Muscle of leg (tissue), 11 donors: ENCODE results near the gene SMG6. TPM values are rescaled to one million over a fixed set of nuclear protein-coding genes. Genes with fewer than 3 reads are reported as not detected.

Source experiments
- DNase-seq: peaks from one replicate; pipeline ENCODE4 v3.0.0; 2013
- H3K27ac ChIP-seq: one replicate; pipeline ENCODE4 v1.5.1; 2013; ENCODE audit warnings: mild to moderate bottlenecking, low read length, control low read depth
- H3K27me3 ChIP-seq: one replicate; pipeline ENCODE4 v1.6.1; 2013; ENCODE audit warnings: low read length; ENCODE audit not compliant: control insufficient read depth, insufficient read depth
- H3K36me3 ChIP-seq: one replicate; pipeline ENCODE4 v1.6.1; 2013; ENCODE audit warnings: low read length; ENCODE audit not compliant: control insufficient read depth, insufficient read depth
- H3K4me1 ChIP-seq: one replicate; pipeline ENCODE4 v1.6.1; 2013; ENCODE audit warnings: low read length; ENCODE audit not compliant: control insufficient read depth, insufficient read depth
- H3K4me3 ChIP-seq: one replicate; pipeline ENCODE4 v1.5.1; 2013; ENCODE audit warnings: low read length, control low read depth
- H3K9me3 ChIP-seq: replicated peaks from 2 replicates; pipeline ENCODE4 v1.6.1; 2013; ENCODE audit warnings: low read depth, low read length; ENCODE audit not compliant: control insufficient read depth
- WGBS: methylation state at CpG from one replicate; pipeline ENCODE4 v1.1.5; 2013; ENCODE audit warnings: missing lambda C conversion rate; ENCODE audit not compliant: insufficient coverage; 5-methylcytosine and 5-hydroxymethylcytosine counted together
- polyA plus RNA-seq, 8 donors: library from polyadenylated mRNA; unstranded; fragments of 120-200 nt; gene quantifications; one replicate each; pipeline versions ENCODE4 v1.2.1 to v1.2.3, GENCODE V29; 2013; ENCODE audit warnings: inconsistent platforms in 1 of 8, low replicate concordance in 1 of 8; ENCODE audit not compliant: insufficient read length in 8 of 8, insufficient read depth in 1 of 8
- total RNA-seq: library from RNA; stranded (reverse); fragments of 120-200 nt; gene quantifications from one replicate; pipeline ENCODE4 v1.2.4, GENCODE V29; 2013

The SMG6 gene
- total and polyA plus RNA-seq, 9 donors, result 12.7 to 21.8 (median 19.2) TPM

DNA sequence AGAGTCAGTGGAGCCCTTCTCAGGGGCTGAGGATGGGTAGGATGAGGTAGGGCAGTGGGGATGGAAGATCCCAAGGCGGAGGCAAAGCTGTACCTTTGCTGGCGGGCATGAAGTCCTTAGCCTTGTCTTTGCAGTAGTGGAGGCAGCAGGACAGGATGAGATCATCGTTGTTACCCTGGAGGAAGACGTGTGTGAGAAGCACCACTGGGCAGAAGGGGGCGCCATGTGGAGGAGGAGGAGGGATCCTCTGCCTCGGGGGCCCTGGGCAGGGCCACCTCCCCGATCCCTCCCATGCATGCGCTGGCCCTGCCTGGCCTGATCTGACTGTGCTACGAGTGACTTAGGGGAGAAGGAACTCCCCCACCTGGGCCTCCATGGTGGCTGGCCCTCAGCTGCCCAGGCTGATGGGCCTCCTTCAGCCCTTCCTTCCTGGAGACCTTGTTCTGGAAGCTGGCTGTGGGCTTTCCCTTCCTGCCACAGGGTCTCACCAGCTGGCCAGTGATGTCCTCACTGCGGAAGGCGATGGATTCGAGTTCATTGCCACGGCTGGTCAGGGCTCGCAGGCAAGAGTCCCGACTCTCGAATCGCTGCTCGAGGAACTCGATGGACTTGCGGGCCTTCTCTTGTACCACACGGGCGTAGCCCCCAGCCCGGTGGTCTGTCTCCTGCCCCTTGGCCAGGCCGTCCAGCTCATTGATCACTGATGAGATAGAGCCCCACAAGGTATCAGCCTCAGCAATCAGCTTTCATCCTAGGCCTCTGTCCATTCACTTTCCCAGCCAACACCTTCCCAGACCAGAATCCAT lies 238.4 kb downstream of the SMG6 start:
- Histone ChIP-seq H3K4me1 (peaks cover 85% of the 10 kb centered on the region), H3K36me3 (peaks cover 68% of the 10 kb centered on the region), H3K27me3 (no peaks in the 10 kb centered on the region), H3K4me3 (no peak overlapping the region), H3K27ac (peak overlapping the region; percentile 78), H3K9me3 (no peaks in the 10 kb centered on the region)
- peak; percentile 78 for DNase-seq
- WGBS, result 84% methylated on average over 20 of the region's 24 CpGs

DNA sequence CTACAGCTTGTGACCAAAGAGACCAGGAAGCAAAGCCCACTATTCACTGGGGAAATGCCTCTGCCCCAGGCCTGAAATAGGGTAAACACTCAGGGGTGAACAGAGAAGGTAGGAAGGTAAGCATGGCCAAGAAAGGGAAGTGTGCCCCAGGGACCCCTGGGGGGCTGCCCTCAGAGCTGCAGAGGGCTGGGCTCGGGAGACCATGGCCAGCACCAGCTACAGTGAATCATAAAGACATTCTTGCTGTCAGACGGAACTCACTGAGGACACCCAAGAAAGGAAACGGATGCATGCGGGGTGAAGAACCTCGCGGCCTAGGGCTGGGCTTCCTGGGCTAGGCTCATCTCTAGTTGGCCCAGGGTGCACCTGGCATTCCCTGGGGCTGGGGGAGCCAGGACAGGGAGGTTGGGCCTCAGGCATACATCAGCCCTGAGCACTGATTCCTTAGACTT lies 239.0 kb downstream of the SMG6 start:
- WGBS, result 69% methylated on average over 6 of the region's 6 CpGs
- DNase-seq, result peak; percentile 59
- no peaks in the 10 kb centered on the region for H3K9me3 ChIP-seq
- H3K36me3 ChIP-seq, result peaks cover 74% of the 10 kb centered on the region
- peak overlapping the region; percentile 71 for H3K27ac ChIP-seq
- H3K27me3 ChIP-seq, result peaks cover 3% of the 10 kb centered on the region
- no peak overlapping the region for H3K4me3 ChIP-seq
- peaks cover 88% of the 10 kb centered on the region for H3K4me1 ChIP-seq

DNA sequence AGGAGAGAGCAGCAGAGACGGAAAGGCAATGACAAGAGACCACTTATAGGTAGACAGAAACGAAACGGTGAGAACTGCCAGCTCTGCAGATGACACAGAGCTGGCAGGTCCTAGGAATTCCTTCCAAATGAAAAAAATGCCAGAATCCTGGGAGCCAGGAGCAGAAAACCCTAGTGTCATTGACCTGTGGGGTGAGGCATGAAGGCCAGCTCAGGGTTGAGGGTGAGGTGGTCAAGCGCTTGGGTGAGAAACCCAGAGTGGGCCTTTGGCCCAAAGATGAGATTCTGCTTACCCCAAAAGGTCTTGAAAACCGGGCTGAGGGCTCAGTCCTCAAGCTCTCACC lies 239.5 kb downstream of the SMG6 start:
- 23% methylated on average over 4 of the region's 5 CpGs for WGBS
- Histone ChIP-seq H3K27ac (peak overlapping the region; percentile 78), H3K4me3 (no peak overlapping the region), H3K27me3 (peaks cover 6% of the 10 kb centered on the region), H3K9me3 (no peaks in the 10 kb centered on the region), H3K36me3 (peaks cover 78% of the 10 kb centered on the region), H3K4me1 (peaks cover 92% of the 10 kb centered on the region)
- peak; percentile 49 for DNase-seq

DNA sequence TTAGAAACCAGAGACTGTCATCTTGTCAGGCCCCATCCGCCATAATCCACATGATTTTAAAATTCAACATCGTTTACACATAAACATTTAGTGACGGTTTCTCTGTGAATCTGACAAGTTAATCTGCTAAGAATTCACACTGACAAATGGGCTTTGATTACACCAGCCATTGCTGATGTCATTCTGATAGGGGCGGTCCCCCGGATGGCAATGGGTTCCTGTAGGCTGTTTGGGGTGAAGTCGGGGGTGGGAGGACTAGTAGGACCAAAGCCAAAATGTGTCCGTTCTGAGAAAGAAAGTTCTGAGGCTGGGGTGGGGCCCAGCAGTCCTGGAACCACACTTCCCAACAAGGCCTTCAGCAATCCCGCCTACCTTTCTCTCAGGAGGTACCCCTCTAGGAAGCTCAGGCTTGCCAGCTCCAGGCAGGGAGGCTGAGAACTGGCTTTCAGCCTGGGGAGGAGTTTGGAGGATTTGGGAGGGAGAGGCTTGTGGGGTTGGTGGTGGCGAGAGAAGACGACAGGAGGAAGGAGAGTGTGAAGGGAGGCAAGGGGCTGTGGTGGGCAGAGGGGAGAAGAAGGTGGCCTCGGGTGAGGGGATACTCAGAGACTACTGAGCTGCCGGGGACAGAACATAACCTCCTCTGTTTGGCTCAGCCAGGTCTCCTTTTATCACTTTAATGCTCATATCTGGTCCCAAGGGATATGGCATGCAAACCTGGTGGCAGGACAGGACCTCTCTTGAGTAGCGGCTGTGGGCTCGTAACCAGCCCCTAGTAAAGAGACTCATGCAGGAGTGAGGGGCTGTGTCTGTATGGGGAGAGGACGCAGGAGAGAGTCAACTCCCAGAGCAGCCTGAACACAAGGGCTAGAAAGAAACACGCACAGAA lies 240.1 kb downstream of the SMG6 start:
- DNase-seq, result peak; percentile 62
- H3K9me3 ChIP-seq, result no peaks in the 10 kb centered on the region
- H3K36me3 ChIP-seq, result peaks cover 75% of the 10 kb centered on the region
- peaks cover 89% of the 10 kb centered on the region for H3K4me1 ChIP-seq
- peaks cover 6% of the 10 kb centered on the region for H3K27me3 ChIP-seq
- no peak overlapping the region for H3K4me3 ChIP-seq
- peak overlapping the region; percentile 78 for H3K27ac ChIP-seq
- 58% methylated on average over 7 of the region's 16 CpGs for WGBS

DNA sequence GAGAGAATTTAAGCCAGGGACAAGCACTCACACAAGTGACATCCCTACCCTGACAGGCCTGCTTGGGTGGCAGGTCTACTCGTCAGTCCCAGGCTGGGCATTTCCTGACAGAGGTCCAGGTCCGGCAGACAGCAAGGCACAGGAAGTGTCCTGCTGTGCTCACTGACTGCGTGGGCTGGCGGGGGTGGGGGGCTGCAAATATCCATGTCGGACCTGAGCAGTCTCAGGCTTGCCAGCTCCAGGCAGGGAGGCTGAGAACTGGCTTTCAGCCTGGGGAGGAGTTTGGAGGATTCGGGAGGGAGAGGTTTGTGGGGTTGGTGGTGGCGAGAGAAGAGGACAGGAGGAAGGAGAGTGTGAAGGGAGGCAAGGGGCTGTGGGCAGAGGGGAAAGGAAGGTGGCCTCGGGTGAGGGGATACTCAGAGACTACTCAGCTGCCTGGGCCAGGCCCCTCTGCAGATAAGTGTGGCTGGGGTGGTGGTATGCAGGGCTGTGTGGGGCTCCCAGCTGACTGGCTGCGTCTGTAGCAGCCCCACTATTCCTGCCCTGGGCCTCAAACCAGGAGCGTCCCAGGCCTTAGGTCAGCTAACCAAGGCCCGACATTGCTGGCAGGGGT lies 240.9 kb downstream of the SMG6 start:
- no peaks in the 10 kb centered on the region for H3K9me3 ChIP-seq
- peak overlapping the region; percentile 78 for H3K27ac ChIP-seq
- H3K4me3 ChIP-seq, result no peak overlapping the region
- H3K36me3 ChIP-seq, result peaks cover 75% of the 10 kb centered on the region
- 19% methylated on average over 9 of the region's 11 CpGs for WGBS
- H3K27me3 ChIP-seq, result peaks cover 11% of the 10 kb centered on the region
- DNase-seq, result peak; percentile 63
- peaks cover 85% of the 10 kb centered on the region for H3K4me1 ChIP-seq

DNA sequence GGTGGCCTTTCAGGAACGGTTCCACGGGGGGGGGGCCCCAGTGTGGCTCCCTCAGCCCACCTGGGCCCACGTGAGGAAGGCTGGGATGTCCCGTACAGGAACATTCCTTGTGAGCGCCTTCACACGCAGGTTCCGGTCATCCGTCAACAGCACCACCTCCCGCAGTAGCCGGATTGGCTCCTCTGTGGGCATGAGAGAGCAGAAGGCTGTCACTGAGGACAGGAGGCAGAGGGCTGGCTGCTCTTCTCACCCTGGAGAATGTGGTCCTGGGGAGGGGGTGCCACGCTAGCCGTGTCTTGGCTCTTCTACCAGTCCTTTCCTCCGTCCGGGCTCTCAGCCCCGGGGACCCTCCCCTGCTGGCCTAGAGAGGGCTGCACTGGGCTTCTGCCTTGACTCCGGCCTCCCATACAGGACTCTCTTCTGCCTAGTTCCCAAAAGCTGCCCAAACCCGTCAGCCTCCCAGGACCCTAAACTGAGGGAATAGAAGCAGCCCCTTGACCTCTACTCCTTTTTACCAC lies 242.1 kb downstream of the SMG6 start:
- peaks cover 65% of the 10 kb centered on the region for H3K36me3 ChIP-seq
- H3K27me3 ChIP-seq, result peaks cover 13% of the 10 kb centered on the region
- no peak overlapping the region for H3K4me3 ChIP-seq
- H3K9me3 ChIP-seq, result no peaks in the 10 kb centered on the region
- peaks cover 73% of the 10 kb centered on the region for H3K4me1 ChIP-seq
- WGBS, result 49% methylated on average over 12 of the region's 17 CpGs
- DNase-seq, result peak; percentile 31
- H3K27ac ChIP-seq, result peak overlapping the region; percentile 78

DNA sequence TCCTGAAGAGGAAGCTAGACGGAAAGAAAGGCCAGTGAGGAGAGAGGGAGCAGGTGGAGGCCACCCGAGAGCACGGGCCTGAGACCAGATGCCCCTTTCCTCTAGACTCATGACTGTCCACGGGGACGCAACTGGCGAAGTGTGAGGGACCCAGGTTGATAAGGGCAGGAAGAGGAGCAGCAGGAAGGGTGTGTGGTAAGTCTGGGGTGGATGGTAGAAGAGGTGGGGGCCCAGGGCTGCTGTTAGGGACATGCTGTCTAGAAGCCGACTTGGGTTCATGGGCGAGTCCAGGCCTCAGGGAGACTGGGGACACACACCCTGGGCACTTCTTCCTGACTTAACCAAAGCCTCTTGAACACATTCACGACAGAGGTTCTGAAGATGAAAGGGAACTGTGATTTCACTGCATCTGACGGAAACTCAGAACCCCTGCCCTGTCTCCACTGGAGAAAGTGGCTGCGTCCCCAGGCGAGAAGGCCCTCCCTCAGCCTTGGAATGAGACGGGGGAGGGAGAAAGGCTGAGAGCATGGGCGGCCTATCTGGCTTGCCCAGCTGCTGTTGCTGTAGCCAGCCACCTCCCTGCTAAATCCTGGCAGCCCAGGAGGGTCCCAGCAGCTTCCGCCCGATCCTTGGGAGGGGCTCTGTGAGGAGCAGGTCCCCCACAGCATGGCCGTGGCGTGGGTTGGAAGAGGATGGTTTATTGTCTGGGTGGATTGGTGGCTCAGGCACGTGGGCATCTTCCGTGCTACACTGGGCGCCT lies 242.7 kb downstream of the SMG6 start:
- peak; percentile 65 for DNase-seq
- H3K4me3 ChIP-seq, result peak overlapping the region; percentile 42

DNA sequence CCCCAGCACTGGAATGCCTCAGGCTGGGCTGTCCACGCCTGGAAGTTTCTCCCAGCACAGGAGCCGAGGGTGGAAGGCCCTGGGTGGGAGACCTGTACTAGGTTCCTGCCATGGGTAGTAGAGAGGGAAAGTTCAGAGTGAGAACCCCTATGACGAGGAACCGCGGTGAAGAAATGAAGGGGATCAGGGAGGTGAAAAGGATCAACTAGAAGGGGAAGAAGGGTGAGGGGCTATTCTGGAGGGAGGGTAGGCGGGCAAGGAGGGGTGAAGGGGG lies 243.3 kb downstream of the SMG6 start:
- H3K4me1 ChIP-seq, result peaks cover 62% of the 10 kb centered on the region
- WGBS, result 35% methylated on average over 5 of the region's 6 CpGs

More for the DNA sequence above, 242.7 kb downstream of the SMG6 start:
- Histone ChIP-seq H3K27me3 (peaks cover 18% of the 10 kb centered on the region), H3K27ac (peak overlapping the region; percentile 78), H3K4me1 (peaks cover 67% of the 10 kb centered on the region), H3K9me3 (no peaks in the 10 kb centered on the region), H3K36me3 (peaks cover 58% of the 10 kb centered on the region)
- 56% methylated on average over 10 of the region's 21 CpGs for WGBS

DNA sequence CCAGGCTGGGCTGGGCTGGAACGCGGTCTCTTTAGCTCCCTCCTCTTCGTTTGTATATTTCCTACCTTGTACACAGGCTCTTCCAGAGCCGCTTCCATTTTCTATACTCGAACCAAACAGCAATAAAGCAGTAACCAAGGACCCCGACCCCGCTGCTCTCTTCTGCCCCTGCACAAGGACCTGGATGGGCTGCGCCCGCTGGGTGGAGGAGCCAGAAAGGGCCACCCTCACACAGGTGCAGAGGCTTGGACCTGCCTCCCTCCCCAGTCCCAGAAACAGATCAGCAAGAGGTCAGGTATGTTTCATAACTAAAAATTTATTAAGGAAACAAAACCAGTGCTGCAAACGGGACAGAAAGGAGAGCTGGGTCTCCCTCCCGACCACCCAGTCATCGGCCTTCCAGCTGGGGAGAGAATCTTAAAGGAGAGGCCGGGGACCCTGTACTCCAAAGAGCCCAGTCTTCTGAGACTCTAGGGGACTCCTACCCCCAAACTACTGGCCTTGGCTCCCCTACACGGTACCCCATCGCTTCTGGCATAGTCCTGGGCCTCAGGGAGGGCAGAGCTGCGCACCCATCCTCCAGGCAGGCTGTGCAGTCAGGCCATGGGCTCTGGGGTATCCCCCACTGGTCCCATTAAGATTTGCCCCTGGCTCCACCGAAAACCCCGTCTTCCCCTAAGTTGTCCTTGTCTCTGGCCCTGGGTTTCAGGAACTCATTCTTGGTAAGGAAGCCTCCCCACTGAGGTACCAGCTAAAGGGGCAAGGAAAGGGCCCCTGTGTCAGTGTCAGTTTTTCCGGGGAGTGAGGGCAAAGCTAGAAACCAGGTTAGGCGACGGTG lies 243.8 kb downstream of the SMG6 start:
- H3K9me3 ChIP-seq, result no peaks in the 10 kb centered on the region
- 42% methylated on average over 15 of the region's 21 CpGs for WGBS
- H3K27me3 ChIP-seq, result peaks cover 20% of the 10 kb centered on the region
- DNase-seq, result no peak
- peak overlapping the region; percentile 78 for H3K27ac ChIP-seq
- peaks cover 56% of the 10 kb centered on the region for H3K4me1 ChIP-seq
- H3K4me3 ChIP-seq, result peak overlapping the region; percentile 42
- peaks cover 49% of the 10 kb centered on the region for H3K36me3 ChIP-seq

More for the DNA sequence above, 243.3 kb downstream of the SMG6 start:
- DNase-seq, result no peak
- Histone ChIP-seq H3K36me3 (peaks cover 55% of the 10 kb centered on the region), H3K4me3 (peak overlapping the region; percentile 42), H3K9me3 (no peaks in the 10 kb centered on the region), H3K27me3 (peaks cover 18% of the 10 kb centered on the region), H3K27ac (peak overlapping the region; percentile 78)
